A549 (cell line): ENCODE measurements around the gene CFAP92.

ENCODE experiments used
- BCL3 ChIP-seq: fragments of >200 bp; sonication (Bioruptor Twin); formaldehyde crosslinking; IDR thresholded peaks from 3 replicates; pipeline ENCODE4 v1.6.1; 2016
- CEBPB ChIP-seq, 2 experiments: fragments of >200 bp in 1 of 2; sonication (Bioruptor Twin) in 1 of 2; formaldehyde crosslinking in 1 of 2; IDR thresholded peaks; 2 replicates each; pipeline ENCODE4 v1.6.1; 2012 to 2016
- CTCF ChIP-seq: fragments of >200 bp; sonication (Bioruptor Twin); formaldehyde crosslinking; IDR thresholded peaks from 3 replicates; pipeline ENCODE4 v1.5.1; 2016
- E2F6 ChIP-seq: IDR thresholded peaks from 2 replicates; pipeline ENCODE4 v1.6.1; 2012; ENCODE audit warnings: low read depth, borderline replicate concordance
- EHMT2 ChIP-seq: fragments of 200-600 bp; sonication (generic); IDR thresholded peaks from 2 replicates; pipeline ENCODE4 v1.6.1; 2016; ENCODE audit warnings: antibody characterized with exemption, low read depth, mild to moderate bottlenecking, moderate library complexity
- FOSL2 ChIP-seq, 2 experiments: fragments of 450-650 bp in 1 of 2; fragments of >200 bp in 1 of 2; sonication (Bioruptor Twin) in 1 of 2; formaldehyde crosslinking; IDR thresholded peaks; 2 replicates each; pipeline versions ENCODE4 v1.5.0 to v1.6.1; 2016 to 2020; ENCODE audit warnings: mild to moderate bottlenecking in 1 of 2, moderate library complexity in 1 of 2
- JUN ChIP-seq, 2 experiments: fragments of >200 bp; sonication (Bioruptor Twin); formaldehyde crosslinking; IDR thresholded peaks; 2 replicates in 1 of 2; 3 replicates in 1 of 2; pipeline ENCODE4 v1.6.1; 2016 to 2017
- PBX3 ChIP-seq: IDR thresholded peaks from 2 replicates; pipeline ENCODE4 v1.6.1; 2012
- POLR2A ChIP-seq: IDR thresholded peaks from 2 replicates; pipeline ENCODE4 v1.6.1; 2012; ENCODE audit warnings: mild to moderate bottlenecking, low read length
- RAD21 ChIP-seq, 2 experiments: fragments of >200 bp in 1 of 2; sonication (Bioruptor Twin) in 1 of 2; formaldehyde crosslinking in 1 of 2; IDR thresholded peaks in 1 of 2; conservative IDR thresholded peaks in 1 of 2; 2 replicates in 1 of 2; 3 replicates in 1 of 2; pipeline ENCODE4 v1.6.1; 2012 to 2018; ENCODE audit warnings: inconsistent platforms in 1 of 2
- USF2 ChIP-seq: fragments of 450-650 bp; IDR thresholded peaks from 2 replicates; pipeline ENCODE4 v1.6.1; 2014; ENCODE audit warnings: antibody characterized with exemption
- ZFP36 ChIP-seq: fragments of 450-650 bp; IDR thresholded peaks from 2 replicates; pipeline ENCODE4 v1.6.1; 2014; ENCODE audit warnings: borderline replicate concordance; ENCODE audit not compliant: partially characterized antibody
- ZNF302 ChIP-seq: fragments of 250-450 bp; sonication (Bioruptor Pico); IDR thresholded peaks from 2 replicates; pipeline ENCODE4 v1.9.0; 2021; ENCODE audit warnings: inconsistent platforms, mild to moderate bottlenecking, moderate library complexity

GRCh38 chr3:129023008-129023358 lies 29.1 kb upstream of the CFAP92 start:
- TF ChIP-seq USF2 (no peak), CEBPB (IDR thresholded peaks at IDR 0.05) (no peak), CTCF (no peak), JUN (IDR thresholded peaks at IDR 0.05) (no peak), FOSL2 (IDR thresholded peaks at IDR 0.05) (no peak), FOSL2 (CRISPR knock-in tag; IDR thresholded peaks at IDR 0.05) (no peak), PBX3 (no peak), ZFP36 (no peak), ZNF302 (no peak), BCL3 (no peak), POLR2A (no peak), EHMT2 (no peak), E2F6 (no peak), RAD21 (conservative IDR thresholded peaks at IDR 0.05 in 1 of 2, IDR thresholded peaks at IDR 0.05 in 1 of 2) (no peak)
